T-helper 9 cell (primary cell): ENCODE data around the gene RCAN1.
"Not testable (repeated sequence)": the region's sequence is repeated elsewhere in the genome, so short reads cannot be mapped to it uniquely, and the experiment has no call there.

Source experiments
- DNase-seq: peaks from one replicate; pipeline ENCODE4 v3.0.0-alpha.2; 2020

The RCAN1 gene

DNA sequence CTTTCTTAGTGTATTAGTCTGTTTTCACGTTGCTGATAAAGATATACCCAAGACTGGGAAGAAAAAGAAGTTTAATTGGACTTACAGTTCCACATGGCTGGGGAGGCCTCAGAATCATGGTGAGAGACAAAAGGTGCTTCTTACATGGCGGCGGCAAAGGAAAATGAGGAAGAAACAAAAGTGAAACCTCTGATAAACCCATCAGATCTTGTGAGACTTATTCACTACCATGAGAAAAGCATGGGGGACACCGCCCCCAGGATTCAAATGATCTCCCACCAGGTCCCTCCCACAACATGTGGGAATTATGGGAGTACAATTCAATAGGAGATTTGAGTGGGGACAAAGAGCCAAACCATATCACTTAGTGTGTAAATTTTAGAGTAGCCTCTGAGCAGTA lies 46.1 kb downstream of the RCAN1 start:
- not testable (repeated sequence) for DNase-seq

GRCh38 chr21:34567604-34568155 lies 47.2 kb downstream of the RCAN1 start:
- DNase-seq = no peak

GRCh38 chr21:34565238-34565637 lies 49.7 kb downstream of the RCAN1 start:
- DNase-seq = no peak

DNA sequence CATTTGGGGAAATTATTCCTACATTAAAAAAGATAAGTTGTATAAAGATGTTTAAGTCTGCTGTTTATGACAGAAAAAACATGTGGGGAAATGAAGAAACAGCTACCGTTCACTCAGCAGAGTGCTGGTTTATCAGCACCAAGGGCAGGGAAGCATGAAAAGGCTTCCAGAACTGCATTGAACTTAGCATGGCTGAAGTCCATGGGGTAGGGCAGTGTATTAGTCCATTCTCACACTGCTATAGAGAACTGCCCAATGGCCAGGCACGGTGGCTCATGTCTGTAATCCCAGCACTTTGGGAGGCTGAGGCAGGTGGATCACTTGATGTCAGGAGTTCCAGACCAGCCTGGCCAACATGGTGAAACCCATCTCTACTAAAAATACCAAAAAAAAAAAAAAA lies 51.5 kb downstream of the RCAN1 start:
- DNase-seq = not testable (repeated sequence)

- no peak for DNase-seq
These were observed 53.1 kb downstream of the RCAN1 start for GRCh38 chr21:34561806-34562205.

GRCh38 chr21:34560609-34561008 lies 54.3 kb downstream of the RCAN1 start:
- DNase-seq = no peak

- DNase-seq = no peak
These were observed 54.9 kb downstream of the RCAN1 start for GRCh38 chr21:34560021-34560420.

- DNase-seq = no peak
These were observed 55.8 kb downstream of the RCAN1 start for GRCh38 chr21:34559089-34559631.

GRCh38 chr21:34558166-34558565 lies 56.7 kb downstream of the RCAN1 start:
- no peak for DNase-seq

- DNase-seq = no peak
These were observed 57.7 kb downstream of the RCAN1 start for GRCh38 chr21:34557261-34557660.

DNA sequence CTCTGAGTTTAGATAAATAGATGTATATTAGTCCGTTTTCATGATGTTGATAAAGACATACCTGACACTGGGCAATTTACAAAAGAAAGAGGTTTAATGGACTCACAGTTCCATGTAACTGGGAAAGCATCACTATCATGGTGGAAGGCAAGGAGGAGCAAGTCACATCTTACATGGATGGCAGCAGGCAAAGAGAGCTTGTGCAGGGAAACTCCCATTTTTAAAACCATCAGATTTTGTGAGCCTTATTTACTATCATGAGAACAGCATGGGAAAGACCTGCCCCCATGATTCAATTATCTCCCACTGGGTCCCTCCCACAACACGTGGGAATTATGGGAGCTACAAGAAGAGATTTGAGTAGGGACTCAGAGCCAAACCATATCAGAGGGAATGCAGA lies 60.2 kb downstream of the RCAN1 start:
- not testable (repeated sequence) for DNase-seq

- DNase-seq = no peak
These were observed 60.7 kb downstream of the RCAN1 start for GRCh38 chr21:34554227-34554626.

GRCh38 chr21:34553151-34553952 lies 61.6 kb downstream of the RCAN1 start:
- DNase-seq = no peak

DNA sequence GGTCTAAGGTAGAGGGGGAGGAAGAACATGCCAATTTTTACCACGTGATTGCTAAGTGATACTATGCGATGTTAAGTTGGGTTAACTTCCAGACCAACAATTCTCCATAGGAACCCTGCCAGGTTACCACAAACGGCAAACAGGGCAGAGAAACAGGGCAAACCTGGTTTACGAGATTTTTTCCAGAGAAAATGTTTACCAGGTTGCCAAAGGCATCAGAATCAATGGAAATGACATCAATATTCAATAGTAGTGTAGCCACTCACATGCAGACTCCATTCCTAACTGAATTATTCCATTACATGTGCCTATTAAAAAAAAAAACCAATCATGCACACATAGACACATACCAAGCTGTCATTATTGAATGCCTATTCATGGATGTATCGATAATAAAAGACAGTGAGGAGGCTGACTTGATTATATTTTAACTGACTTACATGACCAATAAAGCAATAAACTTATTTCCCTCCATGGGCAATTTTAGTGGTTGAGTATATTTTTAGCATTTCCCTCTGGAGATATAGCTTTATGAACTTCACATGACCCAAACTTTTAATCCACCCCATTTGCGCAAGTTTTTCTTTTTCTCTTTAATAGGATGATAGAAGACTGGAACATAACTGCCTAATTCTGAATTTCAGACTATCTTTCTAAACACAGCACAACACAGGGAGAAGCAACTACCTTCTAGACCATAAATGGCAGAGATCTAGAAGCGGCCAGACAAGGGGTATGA lies 62.4 kb downstream of the RCAN1 start:
- DNase-seq = no peak

DNA sequence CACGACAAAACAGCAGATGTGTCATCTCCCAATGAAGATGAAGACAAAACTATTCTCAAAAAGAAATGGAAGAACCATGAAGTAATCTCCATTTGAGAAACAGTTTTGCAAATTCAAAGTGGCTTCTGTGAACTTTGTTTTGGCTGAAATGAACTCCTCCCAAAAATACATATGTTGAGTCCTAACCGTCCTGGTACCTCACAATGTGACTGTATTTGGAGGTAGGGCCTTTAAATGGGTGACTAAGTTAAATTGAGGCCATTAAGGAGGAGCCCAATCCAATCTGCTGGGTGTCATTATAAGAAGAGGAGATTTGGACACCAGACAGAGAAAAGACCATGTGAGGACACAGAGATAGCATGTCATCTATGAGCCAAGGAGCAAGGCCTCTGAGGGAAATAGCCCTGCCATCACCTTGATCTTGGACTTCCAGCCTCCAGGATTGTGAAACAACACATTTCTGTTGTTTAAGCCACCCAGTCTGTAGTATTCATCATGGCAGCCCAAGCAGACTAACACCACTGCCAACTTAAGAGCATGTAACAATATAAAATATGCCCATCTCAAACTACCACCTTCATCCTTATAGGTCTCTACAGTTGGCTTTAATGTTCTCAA lies 64.6 kb downstream of the RCAN1 start:
- DNase-seq = no peak

DNA sequence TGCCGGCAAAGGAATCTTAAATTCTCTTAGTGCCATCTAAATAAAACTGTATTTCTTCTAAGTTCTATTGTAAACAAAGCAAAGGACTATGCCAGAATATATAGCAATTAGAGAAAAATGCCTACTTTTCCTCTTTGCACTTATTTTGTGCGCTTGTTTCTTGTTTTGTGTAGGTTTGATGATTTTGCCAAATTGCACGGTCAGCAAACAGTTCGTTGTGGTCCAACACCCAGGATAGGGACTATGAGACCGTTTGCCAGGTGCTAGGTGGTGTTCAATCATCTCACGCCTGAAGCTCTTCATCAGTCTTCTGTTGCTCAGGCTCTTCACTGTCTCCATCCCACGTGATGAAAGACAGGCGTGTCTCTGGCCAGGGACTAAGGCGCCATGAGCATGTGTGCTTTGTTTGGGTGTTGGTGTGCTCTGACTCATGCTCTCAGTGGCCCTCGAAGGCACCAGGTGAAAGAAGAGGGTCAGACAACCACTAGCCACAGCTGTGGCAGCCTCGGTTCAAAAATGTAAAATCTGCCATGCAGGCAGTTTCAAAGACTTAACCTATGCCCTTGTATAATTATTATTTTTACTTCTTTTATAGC lies 66.0 kb downstream of the RCAN1 start:
- DNase-seq = no peak

DNA sequence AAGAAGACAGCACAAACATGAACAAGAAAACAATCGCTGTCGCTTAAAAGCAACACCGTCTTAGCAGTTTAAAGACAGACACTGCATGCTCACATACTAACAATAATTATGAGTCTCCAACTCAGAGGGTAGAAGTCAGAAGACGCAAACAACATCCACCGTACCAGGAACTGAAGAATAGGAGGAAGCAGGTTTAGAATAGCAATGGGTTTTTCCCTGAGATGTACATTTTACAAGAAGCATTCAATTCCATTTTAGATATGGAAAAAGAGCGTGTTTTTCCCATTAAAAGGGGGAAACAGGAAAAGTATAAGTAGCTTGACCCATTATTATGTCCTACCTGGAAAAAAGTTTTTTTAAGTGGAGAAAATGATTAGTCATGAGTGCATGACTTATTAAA lies 68.4 kb downstream of the RCAN1 start:
- DNase-seq = no peak

- DNase-seq = no peak
These were observed 69.6 kb downstream of the RCAN1 start for GRCh38 chr21:34545079-34545884.

DNA sequence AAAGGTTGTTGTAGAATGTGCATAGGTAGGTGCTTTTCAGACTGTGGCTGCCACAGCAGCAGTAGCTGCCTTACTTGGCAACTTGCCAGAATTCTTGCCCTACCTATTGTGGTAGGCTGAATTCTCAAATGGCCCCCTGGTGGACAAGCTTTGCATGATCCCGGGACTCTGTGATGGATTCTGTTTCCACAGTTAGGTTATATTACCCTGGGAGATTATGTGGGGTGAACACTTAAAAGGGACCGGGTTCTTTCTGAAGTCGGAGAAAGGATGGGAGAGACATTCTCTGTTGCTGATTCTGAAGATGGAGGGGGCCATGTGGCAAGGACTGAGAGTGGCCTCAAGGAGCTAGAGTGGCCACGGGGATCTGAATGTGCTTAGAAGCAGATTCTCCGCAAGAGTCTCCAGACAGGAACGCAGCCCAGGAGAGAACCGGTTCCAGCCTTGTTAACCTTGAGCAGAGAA lies 70.8 kb downstream of the RCAN1 start:
- DNase-seq = peak; percentile 17

GRCh38 chr21:34543017-34543416 lies 71.9 kb downstream of the RCAN1 start:
- DNase-seq = no peak

DNA sequence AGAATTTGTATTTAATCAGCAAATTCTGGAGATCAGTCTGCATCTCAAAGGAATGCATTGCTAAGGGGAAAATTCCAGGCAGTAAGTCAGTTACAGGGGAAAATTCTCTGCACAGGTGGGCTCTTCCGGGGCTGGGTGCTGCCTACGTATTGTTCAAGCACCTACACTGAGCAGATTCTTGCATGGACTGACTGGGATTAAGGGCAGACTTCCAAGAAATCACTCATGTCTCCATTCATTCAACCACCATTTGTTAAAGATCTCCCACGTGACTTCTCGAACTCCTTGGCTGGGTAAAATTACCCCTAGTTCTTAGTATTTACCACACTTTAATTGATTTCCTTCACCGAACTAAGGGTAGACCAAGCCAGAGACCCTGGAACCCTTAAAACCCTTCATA lies 74.7 kb downstream of the RCAN1 start:
- DNase-seq = no peak

DNA sequence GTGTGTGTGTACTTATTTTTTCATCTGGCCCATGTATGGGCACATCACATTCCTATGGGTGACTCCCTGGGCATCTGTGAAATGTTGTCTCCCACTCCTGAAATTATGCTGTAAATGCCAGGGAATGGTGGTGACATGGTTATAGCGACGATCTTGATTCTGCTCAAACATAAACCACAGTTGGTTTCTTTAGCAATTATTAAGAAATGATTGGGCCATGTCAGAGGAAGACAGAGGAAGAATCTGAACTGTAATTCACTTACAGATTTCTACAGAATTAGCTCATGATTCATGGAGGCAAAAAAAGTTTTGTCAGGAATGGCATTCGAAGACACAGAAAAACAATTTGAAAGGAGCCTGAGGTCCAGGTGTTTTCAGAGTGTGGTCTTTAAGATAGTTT lies 77.1 kb downstream of the RCAN1 start:
- DNase-seq = no peak
